Skin epidermis (tissue), 12 donors: ENCODE results near the gene NACA2.
"Not testable (repeated sequence)": the region's sequence is repeated elsewhere in the genome, so short reads cannot be mapped to it uniquely, and the experiment has no call there.

ENCODE experiments used
- H3K27ac ChIP-seq, 21 experiments: fragments of 200-600 bp; sonication (generic) in 11 of 21; one replicate each; pipeline ENCODE4 v1.5.0; 2020; ENCODE audit warnings: mild to moderate bottlenecking in 3 of 21, inconsistent platforms in 2 of 21, moderate library complexity in 2 of 21
- H3K4me3 ChIP-seq, 7 experiments: fragments of 200-600 bp; sonication (generic) in 2 of 7; one replicate each; pipeline ENCODE4 v1.5.0; 2020; ENCODE audit warnings: inconsistent platforms in 2 of 7, mild to moderate bottlenecking in 2 of 7, moderate library complexity in 1 of 7

Gene NACA2

GRCh38 chr17:61581611-61582349 lies 9.2 kb downstream of the NACA2 start:
- H3K27ac ChIP-seq: no peak overlapping the region

GRCh38 chr17:61580502-61580901 lies 10.5 kb downstream of the NACA2 start:
- no peak overlapping the region for H3K27ac ChIP-seq
- no peak overlapping the region for H3K4me3 ChIP-seq

More at GRCh38 chr17:61581611-61582349, 9.2 kb downstream of the NACA2 start:
- H3K4me3 ChIP-seq: no peak overlapping the region

GRCh38 chr17:61579961-61580360 lies 11.1 kb downstream of the NACA2 start:
- no peak overlapping the region for H3K27ac ChIP-seq
- no peak overlapping the region for H3K4me3 ChIP-seq

- Histone ChIP-seq H3K27ac (no peak overlapping the region), H3K4me3 (no peak overlapping the region)
Observed at GRCh38 chr17:61579347-61579746, 11.7 kb downstream of the NACA2 start.

- no peak overlapping the region for H3K27ac ChIP-seq
- H3K4me3 ChIP-seq: no peak overlapping the region
Observed at GRCh38 chr17:61578645-61579044, 12.4 kb downstream of the NACA2 start.

GRCh38 chr17:61575983-61576382 lies 15.0 kb downstream of the NACA2 start:
- Histone ChIP-seq H3K27ac (no peak overlapping the region), H3K4me3 (no peak overlapping the region)

- H3K27ac ChIP-seq: no peak overlapping the region
Observed at GRCh38 chr17:61575352-61575975, 15.6 kb downstream of the NACA2 start.

GRCh38 chr17:61574542-61575351 lies 16.3 kb downstream of the NACA2 start:
- no peak overlapping the region for H3K27ac ChIP-seq

More at GRCh38 chr17:61575352-61575975, 15.6 kb downstream of the NACA2 start:
- no peak overlapping the region for H3K4me3 ChIP-seq

GRCh38 chr17:61572547-61572946 lies 18.5 kb downstream of the NACA2 start:
- H3K4me3 ChIP-seq, H3K27ac ChIP-seq: not testable (repeated sequence)

More at GRCh38 chr17:61574542-61575351, 16.3 kb downstream of the NACA2 start:
- no peak overlapping the region for H3K4me3 ChIP-seq

GRCh38 chr17:61571624-61572023 lies 19.4 kb downstream of the NACA2 start:
- no peak overlapping the region for H3K27ac ChIP-seq
- no peak overlapping the region for H3K4me3 ChIP-seq

- Histone ChIP-seq H3K27ac (no peak overlapping the region), H3K4me3 (no peak overlapping the region)
Observed at GRCh38 chr17:61570118-61570517, 20.9 kb downstream of the NACA2 start.

- not testable (repeated sequence) for H3K27ac ChIP-seq, H3K4me3 ChIP-seq
Observed at GRCh38 chr17:61569525-61569924, 21.5 kb downstream of the NACA2 start.

- Histone ChIP-seq H3K4me3 (no peak overlapping the region), H3K27ac (no peak overlapping the region)
Observed at GRCh38 chr17:61568219-61569072, 22.6 kb downstream of the NACA2 start.

GRCh38 chr17:61567045-61567802 lies 23.8 kb downstream of the NACA2 start:
- H3K4me3 ChIP-seq: no peak overlapping the region
- H3K27ac ChIP-seq: no peak overlapping the region

GRCh38 chr17:61566448-61566847 lies 24.6 kb downstream of the NACA2 start:
- H3K27ac ChIP-seq: not testable (repeated sequence)

GRCh38 chr17:61565850-61566249 lies 25.2 kb downstream of the NACA2 start:
- H3K27ac ChIP-seq, H3K4me3 ChIP-seq: not testable (repeated sequence)

More at GRCh38 chr17:61566448-61566847, 24.6 kb downstream of the NACA2 start:
- not testable (repeated sequence) for H3K4me3 ChIP-seq

- H3K4me3 ChIP-seq: no peak overlapping the region
- H3K27ac ChIP-seq: no peak overlapping the region
Observed at GRCh38 chr17:61565213-61565612, 25.8 kb downstream of the NACA2 start.

- H3K4me3 ChIP-seq: no peak overlapping the region
- H3K27ac ChIP-seq: no peak overlapping the region
Observed at GRCh38 chr17:61562287-61562686, 28.7 kb downstream of the NACA2 start.

GRCh38 chr17:61561354-61561753 lies 29.7 kb downstream of the NACA2 start:
- Histone ChIP-seq H3K4me3 (no peak overlapping the region), H3K27ac (no peak overlapping the region)
